ENCODE results near the gene CNN3.

The CNN3 gene

DNA sequence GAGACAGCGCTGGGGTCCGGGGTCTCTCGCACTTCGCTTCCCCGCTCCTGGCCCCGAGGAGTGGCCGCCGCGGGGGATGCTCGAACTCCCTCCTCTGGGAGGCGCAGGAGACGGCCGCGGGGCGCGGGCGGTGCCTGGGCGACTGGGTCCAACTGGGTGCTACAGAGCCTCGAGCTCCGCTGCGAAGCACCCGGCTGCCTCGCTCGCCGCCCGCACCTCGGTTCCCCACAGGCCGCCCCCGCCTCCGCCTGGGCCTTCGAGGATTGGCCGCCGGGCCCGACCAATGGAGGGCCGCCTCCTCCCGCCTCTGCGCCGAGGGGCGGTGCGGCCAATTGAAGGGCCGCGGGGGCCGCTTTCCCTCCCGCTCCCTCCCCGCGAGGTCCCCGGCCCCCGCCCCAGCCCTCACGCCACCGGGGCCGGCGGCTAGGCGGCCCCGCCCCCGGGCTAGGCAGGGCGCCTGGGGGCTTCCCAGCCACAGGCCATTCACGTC lies at the start of gene CNN3:
Gene CNN3, minus strand, starts transcription at position 196 of the 490 bp plus-strand sequence. CDS start 216 bp downstream, outside the sequence.
- peak; percentile 59 for DNase-seq

DNA sequence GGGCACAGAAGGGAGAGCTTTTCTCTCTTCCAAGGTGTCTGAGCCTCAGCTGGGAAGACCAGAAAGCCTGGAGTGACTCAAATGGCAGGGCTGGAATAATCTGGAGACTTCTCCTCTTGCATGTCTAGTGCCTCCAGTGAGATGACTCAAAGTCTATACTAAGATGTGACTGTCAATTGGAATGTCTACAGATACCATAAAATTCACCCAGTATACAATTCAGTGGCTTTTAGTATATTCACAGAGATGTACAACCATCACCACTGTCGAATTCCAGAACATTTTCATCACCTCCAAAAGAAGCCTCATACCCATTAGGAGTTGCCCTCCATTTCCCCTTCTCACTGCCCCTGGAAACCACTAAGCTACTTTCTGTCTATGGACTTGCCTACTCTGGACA lies 47.9 kb upstream of the CNN3 start:
- DNase-seq: no peak

DNA sequence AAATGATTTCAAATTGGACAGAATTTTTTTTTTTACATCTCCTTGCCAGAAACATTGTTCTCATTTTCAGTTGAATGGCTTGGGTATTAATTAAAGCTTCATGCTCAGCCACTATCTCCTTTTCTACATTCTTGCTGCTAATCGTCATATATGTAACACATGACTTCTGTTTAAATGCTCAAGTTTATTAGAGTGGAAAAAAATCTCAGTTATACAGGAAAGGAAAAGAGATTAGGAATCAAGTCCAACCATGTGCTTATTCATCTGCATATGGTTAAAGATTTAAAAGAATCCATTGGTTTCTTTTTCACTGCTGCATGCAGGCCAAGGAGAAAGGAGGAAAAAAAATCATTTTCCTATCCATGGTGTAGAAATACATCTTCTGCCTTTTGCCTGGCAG lies 47.3 kb upstream of the CNN3 start:
- DNase-seq: no peak

- DNase-seq: no peak
Observed at GRCh38 chr1:94973309-94973922, 46.5 kb upstream of the CNN3 start.

GRCh38 chr1:94971491-94971924 lies 44.6 kb upstream of the CNN3 start:
- DNase-seq: no peak

GRCh38 chr1:94970783-94971182 lies 43.9 kb upstream of the CNN3 start:
- DNase-seq: no peak

- no peak for DNase-seq
Observed at GRCh38 chr1:94969137-94969536, 42.2 kb upstream of the CNN3 start.

- DNase-seq: no peak
Observed at GRCh38 chr1:94966033-94966432, 39.1 kb upstream of the CNN3 start.

- DNase-seq: no peak
Observed at GRCh38 chr1:94963864-94964263, 37.0 kb upstream of the CNN3 start.

DNA sequence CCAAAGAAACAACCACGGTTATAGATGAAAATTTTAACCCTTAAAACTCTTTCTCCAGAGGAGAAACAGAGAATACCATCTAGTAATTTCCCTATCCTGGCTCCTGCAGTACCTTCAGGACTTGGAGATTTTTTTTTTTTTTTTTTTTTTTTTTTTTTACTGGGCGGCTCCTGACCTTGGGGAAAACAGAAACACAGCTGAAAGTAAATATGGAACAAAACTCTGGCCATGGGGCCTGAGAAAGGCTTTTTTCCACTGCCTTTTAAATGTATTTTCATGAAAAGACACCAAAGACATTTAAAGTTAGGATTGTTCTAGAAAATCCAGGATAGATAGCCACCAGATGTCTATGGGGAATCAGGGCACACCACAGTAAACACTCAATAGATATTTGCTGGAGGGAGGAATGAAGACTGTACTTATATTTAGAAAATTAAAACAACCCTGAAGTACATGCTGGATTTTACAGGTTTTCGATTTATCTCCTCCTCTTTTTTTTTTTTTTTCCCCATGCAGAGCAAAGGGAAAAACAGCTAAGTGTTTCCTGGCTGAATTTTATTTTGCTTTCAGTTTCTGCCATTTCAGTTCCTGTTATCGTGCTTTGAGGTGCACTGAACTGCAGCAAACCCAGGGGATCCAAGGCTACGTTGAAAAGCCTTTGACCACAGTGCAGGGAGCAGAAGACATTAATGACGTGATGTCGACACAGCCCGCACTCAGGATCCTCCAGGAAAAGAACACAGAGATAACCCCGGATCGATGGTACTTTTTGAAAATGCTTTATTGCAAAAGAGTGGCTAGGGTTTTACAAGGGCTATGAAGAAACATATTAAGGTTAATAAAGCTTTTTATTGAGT lies 35.7 kb upstream of the CNN3 start:
- peak; percentile 7 for DNase-seq

- DNase-seq: no peak
Observed at GRCh38 chr1:94961988-94962387, 35.1 kb upstream of the CNN3 start.

GRCh38 chr1:94961582-94961981 lies 34.7 kb upstream of the CNN3 start:
- no peak for DNase-seq

GRCh38 chr1:94958081-94958480 lies 31.2 kb upstream of the CNN3 start:
- DNase-seq: no peak

- DNase-seq: no peak
Observed at GRCh38 chr1:94955767-94956632, 29.1 kb upstream of the CNN3 start.

- DNase-seq: no peak
Observed at GRCh38 chr1:94954263-94955220, 27.6 kb upstream of the CNN3 start.

DNA sequence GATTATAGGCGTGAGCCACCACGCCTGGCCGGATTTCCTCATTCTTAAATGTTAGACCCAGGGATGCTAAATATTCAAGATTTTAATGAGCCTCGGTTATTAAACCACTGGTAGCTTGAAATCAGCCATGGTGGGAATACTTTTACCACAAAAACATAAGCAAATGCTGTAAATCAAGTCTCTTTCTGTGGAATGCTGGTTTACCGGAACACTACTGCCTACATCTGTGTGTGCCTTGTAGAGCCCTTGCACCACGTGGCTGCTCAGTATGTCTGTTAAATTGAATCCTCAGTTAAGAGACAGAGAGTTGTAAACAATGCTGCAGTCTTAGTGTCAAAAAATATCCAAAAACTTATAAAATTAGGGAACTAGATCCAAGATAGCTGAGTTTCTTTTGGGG lies 26.8 kb upstream of the CNN3 start:
- DNase-seq: no peak

- DNase-seq: no peak
Observed at GRCh38 chr1:94953107-94953506, 26.2 kb upstream of the CNN3 start.

DNA sequence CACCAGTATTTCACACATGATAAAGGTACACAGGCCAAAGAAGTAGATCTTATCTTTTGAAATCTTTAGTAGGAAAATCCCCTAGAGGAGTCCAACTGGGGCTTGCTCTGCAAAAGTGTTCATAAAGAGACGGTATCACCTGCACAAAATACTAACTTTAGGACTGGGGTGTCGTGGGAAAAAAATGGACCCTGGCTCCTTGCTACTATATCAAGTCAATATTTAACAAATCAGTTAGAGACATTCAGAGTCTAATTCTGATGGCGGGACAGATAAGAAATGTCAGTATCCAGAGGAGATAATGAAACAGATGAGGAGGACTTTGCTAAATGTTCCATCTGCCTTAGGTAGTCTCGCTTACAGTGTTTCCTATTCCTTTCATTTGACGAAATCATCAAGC lies 25.6 kb upstream of the CNN3 start:
- no peak for DNase-seq

DNA sequence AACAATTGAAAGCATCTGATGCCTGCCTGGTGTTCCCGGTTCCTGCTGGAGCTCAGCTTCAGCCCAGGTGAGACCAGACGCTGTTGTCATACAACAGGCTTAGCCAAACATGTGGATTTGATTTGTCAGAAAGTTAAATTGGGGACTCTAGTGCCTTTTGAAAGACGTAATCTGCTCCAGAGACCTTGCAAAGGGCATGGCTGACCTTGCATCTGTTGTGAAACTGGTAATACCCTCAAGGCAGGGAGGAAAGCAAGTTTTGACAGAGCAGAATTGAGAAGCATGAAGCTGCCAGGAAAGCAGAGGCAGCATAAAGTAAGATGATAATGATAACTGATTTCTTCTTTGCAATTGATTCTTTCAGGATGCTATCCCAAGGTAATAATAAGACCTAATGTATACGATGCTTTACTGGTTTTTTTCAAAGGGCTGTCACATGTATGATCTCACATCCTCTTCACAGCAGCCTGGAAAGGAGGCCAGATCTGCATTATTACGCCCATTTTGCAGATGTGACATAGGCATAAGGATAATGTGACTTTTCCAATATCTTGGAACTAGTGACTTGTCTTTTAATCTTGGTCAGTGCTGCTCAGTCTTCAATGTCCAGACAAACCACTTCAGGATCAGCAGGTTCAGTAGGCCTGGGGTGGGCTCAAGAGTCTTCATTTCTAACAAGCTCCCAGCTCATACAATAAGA lies 24.7 kb upstream of the CNN3 start:
- no peak for DNase-seq

DNA sequence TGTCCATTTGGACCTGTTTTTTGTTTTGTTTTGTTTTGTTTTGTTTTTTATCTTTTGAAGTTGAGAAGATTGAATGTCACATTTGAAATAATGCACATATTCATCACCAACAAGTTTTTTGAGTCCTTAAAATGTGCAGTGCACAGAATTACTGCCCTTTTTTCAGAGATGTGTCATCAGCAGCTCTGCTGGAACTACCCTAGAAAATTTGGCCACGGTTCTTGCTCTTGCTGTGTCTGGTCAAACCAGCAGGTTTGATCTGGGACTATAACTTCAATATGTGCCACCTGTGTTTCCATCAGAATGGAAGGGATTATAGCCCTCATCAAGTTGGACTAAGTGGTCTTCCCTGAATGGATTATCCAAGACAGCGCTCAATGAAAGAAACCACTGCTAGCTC lies 24.1 kb upstream of the CNN3 start:
- DNase-seq: no peak
